ENCODE data around the gene IVD. TPM values are rescaled to one million over a fixed set of nuclear protein-coding genes. Genes with fewer than 3 reads are reported as not detected.

Gene IVD
- total RNA-seq, 1 donor from 2014 or later, result 44.3 TPM

- H3K36me3 Mint-ChIP-seq (ENCODE audit: unreplicated experiment), result no peaks in the 10 kb centered on the region
- H3K4me1 Mint-ChIP-seq (ENCODE audit: low read depth, unreplicated experiment), result peaks cover 12% of the 10 kb centered on the region
- peaks cover 5% of the 10 kb centered on the region for H3K27me3 Mint-ChIP-seq (ENCODE audit: unreplicated experiment)
- no peak for TF ChIP-seq CTCF (IDR thresholded peaks at IDR 0.05; ENCODE audit: partially characterized antibody, unreplicated experiment)
- no peak overlapping the region for H3K4me3 Mint-ChIP-seq (ENCODE audit: unreplicated experiment)
- DNase-seq, result no peak
- no peak overlapping the region for H3K27ac Mint-ChIP-seq (ENCODE audit: unreplicated experiment)
- H3K9me3 Mint-ChIP-seq (ENCODE audit: unreplicated experiment), result peaks cover 4% of the 10 kb centered on the region
These were observed 20.1 kb downstream of the IVD start for GRCh38 chr15:40425681-40426080.

DNA sequence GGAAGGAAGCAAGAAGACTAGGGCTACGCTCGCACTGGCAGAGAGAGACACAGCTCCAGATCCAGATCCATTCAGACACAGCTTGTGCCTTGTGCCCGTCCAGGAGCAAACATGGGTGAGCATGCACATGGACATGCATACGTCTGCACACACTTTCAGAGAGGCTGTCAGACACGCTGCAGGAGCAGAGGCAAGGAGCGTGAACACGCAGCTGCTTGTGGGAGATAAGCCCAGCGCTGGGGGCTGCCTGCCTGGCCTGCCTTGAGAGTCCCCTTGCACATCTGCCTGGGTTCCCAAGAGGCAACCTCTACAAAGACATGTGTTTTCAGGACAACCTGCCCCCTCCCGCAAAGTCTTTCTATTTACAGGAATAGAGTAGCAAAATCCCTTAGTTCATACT lies 21.6 kb downstream of the IVD start:
- H3K27ac Mint-ChIP-seq (ENCODE audit: unreplicated experiment), result no peak overlapping the region
- peaks cover 4% of the 10 kb centered on the region for H3K9me3 Mint-ChIP-seq (ENCODE audit: unreplicated experiment)
- no peak overlapping the region for H3K4me3 Mint-ChIP-seq (ENCODE audit: unreplicated experiment)
- H3K27me3 Mint-ChIP-seq (ENCODE audit: unreplicated experiment), result peaks cover 5% of the 10 kb centered on the region
- no peak for TF ChIP-seq CTCF (IDR thresholded peaks at IDR 0.05; ENCODE audit: partially characterized antibody, unreplicated experiment)
- peaks cover 8% of the 10 kb centered on the region for H3K4me1 Mint-ChIP-seq (ENCODE audit: low read depth, unreplicated experiment)
- no peak for DNase-seq
- H3K36me3 Mint-ChIP-seq (ENCODE audit: unreplicated experiment), result no peaks in the 10 kb centered on the region

DNA sequence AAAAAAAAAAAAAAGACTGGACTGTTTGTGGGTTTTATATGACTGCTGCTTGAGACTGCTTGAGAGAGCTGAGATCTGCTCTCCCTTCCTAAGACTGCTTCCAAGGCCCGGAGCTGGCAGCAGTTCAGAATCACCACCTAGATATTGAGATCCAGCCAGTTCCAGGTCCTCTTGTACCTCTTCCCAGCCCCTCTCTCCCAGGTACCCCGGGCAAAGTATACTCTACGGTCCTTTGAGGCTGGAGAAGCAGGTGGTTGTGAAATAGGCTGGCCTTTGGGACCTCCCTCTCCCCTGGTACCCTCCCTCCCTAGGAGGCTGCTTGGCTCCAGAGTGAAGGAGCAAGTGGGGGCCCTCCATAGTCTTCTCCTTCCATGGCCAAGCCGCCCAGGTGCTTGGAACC lies 22.6 kb downstream of the IVD start:
- TF ChIP-seq CTCF (IDR thresholded peaks at IDR 0.05; ENCODE audit: partially characterized antibody, unreplicated experiment), result no peak
- Mint-ChIP-seq H3K36me3 (ENCODE audit: unreplicated experiment) (no peaks in the 10 kb centered on the region), H3K27me3 (ENCODE audit: unreplicated experiment) (peaks cover 5% of the 10 kb centered on the region), H3K4me1 (ENCODE audit: low read depth, unreplicated experiment) (peaks cover 8% of the 10 kb centered on the region), H3K4me3 (ENCODE audit: unreplicated experiment) (no peak overlapping the region), H3K27ac (ENCODE audit: unreplicated experiment) (no peak overlapping the region), H3K9me3 (ENCODE audit: unreplicated experiment) (peaks cover 4% of the 10 kb centered on the region)
- DNase-seq, result no peak

- no peak for TF ChIP-seq CTCF (IDR thresholded peaks at IDR 0.05; ENCODE audit: partially characterized antibody, unreplicated experiment)
- no peak for DNase-seq
- Mint-ChIP-seq H3K36me3 (ENCODE audit: unreplicated experiment) (no peaks in the 10 kb centered on the region), H3K4me3 (ENCODE audit: unreplicated experiment) (no peak overlapping the region), H3K4me1 (ENCODE audit: low read depth, unreplicated experiment) (peaks cover 8% of the 10 kb centered on the region), H3K9me3 (ENCODE audit: unreplicated experiment) (peaks cover 4% of the 10 kb centered on the region), H3K27ac (ENCODE audit: unreplicated experiment) (no peak overlapping the region), H3K27me3 (ENCODE audit: unreplicated experiment) (peaks cover 5% of the 10 kb centered on the region)
These were observed 23.6 kb downstream of the IVD start for GRCh38 chr15:40429068-40429710.

GRCh38 chr15:40430271-40430805 lies 24.7 kb downstream of the IVD start:
- TF ChIP-seq CTCF (IDR thresholded peaks at IDR 0.05; ENCODE audit: partially characterized antibody, unreplicated experiment), result no peak
- Mint-ChIP-seq H3K27ac (ENCODE audit: unreplicated experiment) (no peak overlapping the region), H3K27me3 (ENCODE audit: unreplicated experiment) (peaks cover 5% of the 10 kb centered on the region), H3K4me3 (ENCODE audit: unreplicated experiment) (no peak overlapping the region), H3K36me3 (ENCODE audit: unreplicated experiment) (no peaks in the 10 kb centered on the region), H3K9me3 (ENCODE audit: unreplicated experiment) (peaks cover 4% of the 10 kb centered on the region), H3K4me1 (ENCODE audit: low read depth, unreplicated experiment) (peaks cover 8% of the 10 kb centered on the region)
- no peak for DNase-seq
